Hippocampal formation (tissue), 2 donors: ENCODE results near the gene PEA15.

Source experiments
- DNase-seq, 2 donors: peaks; one replicate each; lab custom pipeline; 2025; lab: John Stamatoyannopoulos, UW

The PEA15 gene

GRCh38 chr1:160179336-160179735, 25.8 kb upstream of the PEA15 start:
- no peak for DNase-seq

GRCh38 chr1:160186246-160186645, 18.9 kb upstream of the PEA15 start:
- DNase-seq: no peak

- DNase-seq: no peak
Measured at GRCh38 chr1:160186729-160187128, 18.5 kb upstream of the PEA15 start.

- no peak for DNase-seq
Measured at GRCh38 chr1:160187407-160187806, 17.8 kb upstream of the PEA15 start.

GRCh38 chr1:160188341-160188740, 16.8 kb upstream of the PEA15 start:
- DNase-seq: no peak

GRCh38 chr1:160189649-160190625, 15.2 kb upstream of the PEA15 start, which contains the start of gene CASQ1:
TSS of gene CASQ1 (plus strand) at chr1:160190575. CDS start at chr1:160190752, 177 bp downstream.
- DNase-seq: no peak

- no peak for DNase-seq
Measured at GRCh38 chr1:160191756-160192155, 13.4 kb upstream of the PEA15 start.

GRCh38 chr1:160192234-160192633, 12.9 kb upstream of the PEA15 start:
- no peak for DNase-seq

GRCh38 chr1:160193091-160193819, 11.9 kb upstream of the PEA15 start:
- DNase-seq: peak; percentile 83 to 86

GRCh38 chr1:160193832-160194736, 11.1 kb upstream of the PEA15 start:
- DNase-seq: no peak

- DNase-seq: no peak
Measured at GRCh38 chr1:160194737-160195059, 10.5 kb upstream of the PEA15 start.

GRCh38 chr1:160196143-160196542, 9.0 kb upstream of the PEA15 start:
- DNase-seq: no peak

- DNase-seq: no peak
Measured at GRCh38 chr1:160197231-160197630, 8.0 kb upstream of the PEA15 start.

- no peak for DNase-seq
Measured at GRCh38 chr1:160200786-160201185, 4.4 kb upstream of the PEA15 start.

- DNase-seq: no peak
Measured at GRCh38 chr1:160204526-160205241, 500 bp upstream of the PEA15 start.

GRCh38 chr1:160206036-160206389, 829 bp downstream of the PEA15 start:
- DNase-seq: no peak

GRCh38 chr1:160206421-160207117, 1.4 kb downstream of the PEA15 start:
- no peak for DNase-seq

GRCh38 chr1:160207118-160207650, 2.0 kb downstream of the PEA15 start:
- no peak for DNase-seq

GRCh38 chr1:160207771-160208556, 2.8 kb downstream of the PEA15 start:
- DNase-seq: no peak
